Measurements from ENCODE around the gene ST3GAL5. TPM values are rescaled to one million over a fixed set of nuclear protein-coding genes. Genes with fewer than 3 reads are reported as not detected.
"Not testable (repeated sequence)": the region's sequence is repeated elsewhere in the genome, so short reads cannot be mapped to it uniquely, and the experiment has no call there.

Gene ST3GAL5
- total RNA-seq, 2 experiments from 2014 or later, result 6.2 to 7.3 TPM

DNA sequence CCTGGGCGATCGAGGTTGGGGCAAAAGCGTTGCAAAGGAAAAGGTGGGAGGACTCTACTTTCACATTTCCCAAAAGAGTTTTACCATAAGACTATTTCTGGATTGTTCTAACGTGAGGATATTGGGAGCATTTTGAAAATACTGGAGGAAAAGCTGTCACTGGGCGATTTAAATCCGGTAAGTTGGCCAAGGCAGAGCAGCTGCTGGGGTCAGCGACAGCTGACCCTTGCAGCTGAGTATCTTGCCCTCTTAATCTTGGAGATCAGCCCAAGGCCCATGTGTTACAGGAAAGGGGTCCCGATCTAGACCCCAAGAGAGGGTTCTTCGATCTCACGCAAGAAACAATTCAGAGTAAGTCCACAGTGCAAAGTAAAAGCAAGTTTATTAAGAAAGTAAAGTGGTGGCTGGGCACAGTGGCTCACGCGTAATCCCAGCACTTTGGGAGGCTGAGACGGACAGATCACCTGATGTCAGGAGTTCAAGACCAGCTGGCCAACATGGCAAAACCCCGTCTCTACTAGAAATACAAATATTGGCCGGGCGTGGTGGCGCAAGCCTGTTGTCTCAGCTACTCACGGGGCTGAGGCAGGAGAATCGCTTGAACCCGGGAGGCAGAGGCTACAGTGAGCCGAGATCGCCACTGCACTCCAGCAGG is 964 bp upstream of the ST3GAL5 start:
- peaks cover 2% of the 10 kb centered on the region for H3K9me3 Mint-ChIP-seq (ENCODE audit: low read depth)
- no peak for ATAC-seq

DNA sequence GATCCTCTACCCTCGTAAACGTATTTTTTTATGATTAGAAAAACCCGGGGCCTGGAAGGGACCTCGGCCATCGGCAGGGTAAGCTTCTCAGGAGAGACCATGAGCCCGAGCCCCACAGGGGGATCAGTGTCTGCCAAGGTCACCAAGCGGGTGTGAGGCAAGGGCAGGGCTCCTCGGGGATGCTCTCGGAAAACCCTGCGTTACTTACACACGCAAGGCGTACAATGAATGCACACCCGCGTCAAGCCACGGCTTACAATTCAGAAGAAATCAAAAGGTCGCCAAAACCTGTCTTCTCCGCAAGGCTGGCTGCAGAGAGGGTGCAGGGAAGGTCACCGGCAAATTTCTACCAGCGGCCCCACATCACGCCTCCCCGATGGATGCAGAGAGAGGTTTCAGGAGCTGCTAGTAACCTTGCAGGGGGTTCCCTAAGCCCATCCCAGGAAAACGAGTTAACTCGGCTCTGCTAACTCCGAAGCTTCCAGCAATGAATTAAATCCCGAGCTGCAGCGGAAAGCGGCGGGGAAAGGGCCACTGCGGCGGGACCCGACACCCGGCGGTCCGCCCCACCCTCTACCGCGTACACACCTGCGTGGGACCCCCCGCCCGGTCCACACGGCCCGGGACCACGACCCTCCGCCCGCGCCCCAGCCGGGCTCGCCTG is 638 bp downstream of the ST3GAL5 start:
- DNase-seq, result peak; percentile 59
- intact Hi-C loops (cut with DNase I, micrococcal nuclease), result loop anchor here (1.0 to 10.0 kb wide), 8 partner anchors 23 to 554 kb away; partner anchors contain the start of genes IMMT (in 2 of the 2), KDM3A (in 1 of the 2) and MRPL35 (in 1 of the 2)
- ChIA-PET CTCF (interaction anchor here (0.7 to 6.3 kb wide), 19 partner anchors 9 to 192 kb away, joined by 3 to 71 read pairs (median 5); no protein-coding TSS in a partner anchor), POLR2A (interaction anchor here (0.6 to 2.2 kb wide), 3 partner anchors 149 to 192 kb away, joined by 3 to 8 read pairs (median 5); no protein-coding TSS in a partner anchor)
- Mint-ChIP-seq H3K4me1 (peaks cover 46% of the 10 kb centered on the region), H3K36me3 (ENCODE audit: low read depth) (peaks cover 2% of the 10 kb centered on the region), H3K9me3 (ENCODE audit: low read depth) (no peaks in the 10 kb centered on the region), H3K4me3 (peak overlapping the region; percentile 72), H3K27ac (peak overlapping the region; percentile 70), H3K27me3 (no peaks in the 10 kb centered on the region)
- peak; percentile 12 for ATAC-seq

More for the DNA sequence above, 964 bp upstream of the ST3GAL5 start:
- peaks cover 1% of the 10 kb centered on the region for H3K36me3 Mint-ChIP-seq (ENCODE audit: low read depth)
- H3K27me3 Mint-ChIP-seq, result no peaks in the 10 kb centered on the region
- peaks cover 43% of the 10 kb centered on the region for H3K4me1 Mint-ChIP-seq
- ChIA-PET POLR2A (interaction anchor here (0.6 to 2.2 kb wide), 2 partner anchors 147 to 233 kb away, joined by 3 to 8 read pairs; no protein-coding TSS in a partner anchor), CTCF (interaction anchor here (0.6 to 6.3 kb wide), 18 partner anchors 10 to 539 kb away, joined by 3 to 71 read pairs (median 5); no protein-coding TSS in a partner anchor)
- intact Hi-C loops (cut with DNase I, micrococcal nuclease), result loop anchor here (1.0 to 10.0 kb wide), 12 partner anchors 36 to 674 kb away; partner anchors contain the start of genes IMMT (in 2 of the 2), CHMP3 (in 1 of the 2), KDM3A (in 1 of the 2) and MRPL35 (in 1 of the 2)
- H3K4me3 Mint-ChIP-seq, result peak overlapping the region; percentile 75
- H3K27ac Mint-ChIP-seq, result peak overlapping the region; percentile 75
- no peak for DNase-seq

DNA sequence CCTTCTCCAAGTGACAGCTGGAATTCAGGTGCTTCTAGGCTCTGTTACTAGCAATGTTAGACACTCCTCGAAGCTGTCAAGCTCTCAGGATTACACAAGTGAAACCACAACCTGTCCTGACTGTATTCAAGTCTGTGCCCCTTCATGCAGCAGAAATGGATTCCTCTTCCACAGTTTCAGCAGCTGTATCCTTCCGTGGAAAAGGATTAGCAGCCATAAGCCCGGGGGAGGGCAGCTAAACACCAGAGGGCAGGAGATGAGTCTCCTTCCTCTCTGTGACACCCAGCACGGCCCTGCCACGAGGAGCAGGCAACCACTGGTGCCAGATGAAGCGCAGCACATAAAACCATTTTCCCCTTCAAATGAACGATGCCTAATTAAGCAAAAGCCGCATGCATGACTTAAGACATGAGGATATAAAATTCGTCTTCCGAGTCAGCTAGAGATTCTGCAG is 1.2 kb downstream of the ST3GAL5 start:
- H3K27me3 Mint-ChIP-seq, result no peaks in the 10 kb centered on the region
- peak overlapping the region; percentile 72 for H3K4me3 Mint-ChIP-seq
- ChIA-PET CTCF (interaction anchor here (1.1 to 6.3 kb wide), 14 partner anchors 9 to 193 kb away, joined by 3 to 71 read pairs (median 5); no protein-coding TSS in a partner anchor), POLR2A (interaction anchor here (0.6 to 2.2 kb wide), 4 partner anchors 149 to 214 kb away, joined by 3 to 8 read pairs (median 4); no protein-coding TSS in a partner anchor)
- peaks cover 6% of the 10 kb centered on the region for H3K36me3 Mint-ChIP-seq (ENCODE audit: low read depth)
- peak; percentile 73 for DNase-seq
- intact Hi-C loops (cut with DNase I, micrococcal nuclease), result loop anchor here (1.0 to 10.0 kb wide), 10 partner anchors 22 to 555 kb away; partner anchors contain the start of genes IMMT (in 2 of the 2), C2orf68 (in 1 of the 2), KDM3A (in 1 of the 2) and MRPL35 (in 1 of the 2)
- H3K9me3 Mint-ChIP-seq (ENCODE audit: low read depth), result peaks cover 2% of the 10 kb centered on the region
- peak overlapping the region; percentile 70 for H3K27ac Mint-ChIP-seq
- peaks cover 46% of the 10 kb centered on the region for H3K4me1 Mint-ChIP-seq
- ATAC-seq, result peak; percentile 52

DNA sequence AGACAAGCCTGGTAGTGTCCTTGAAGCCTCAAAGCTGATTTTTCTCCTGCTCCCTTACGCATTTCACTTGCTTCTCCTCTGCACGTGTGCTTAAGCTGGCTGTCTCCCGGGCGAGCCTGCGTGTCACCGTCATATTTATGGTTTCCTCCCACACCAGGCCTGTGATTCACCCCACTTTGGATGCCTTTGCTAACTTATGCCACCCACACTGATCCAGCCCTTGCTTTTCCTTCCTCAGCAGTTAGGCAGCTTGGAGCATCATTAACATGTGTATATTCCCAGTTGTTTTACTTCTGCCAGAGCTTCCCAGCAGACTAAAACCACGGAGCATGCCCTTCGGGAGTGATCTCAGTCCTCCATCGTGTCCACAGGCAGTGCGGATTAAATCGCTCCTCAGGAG is 2.2 kb downstream of the ST3GAL5 start:
- Mint-ChIP-seq H3K9me3 (ENCODE audit: low read depth) (peaks cover 5% of the 10 kb centered on the region), H3K4me3 (peak overlapping the region; percentile 72), H3K27ac (no peak overlapping the region), H3K36me3 (ENCODE audit: low read depth) (peaks cover 11% of the 10 kb centered on the region), H3K4me1 (peaks cover 46% of the 10 kb centered on the region), H3K27me3 (no peaks in the 10 kb centered on the region)
- intact Hi-C loops (cut with DNase I, micrococcal nuclease), result loop anchor here (1.0 to 10.0 kb wide), 6 partner anchors 21 to 556 kb away; partner anchors contain the start of genes C2orf68 (in 1 of the 2), IMMT (in 1 of the 2), KDM3A (in 1 of the 2) and MRPL35 (in 1 of the 2)
- DNase-seq (peak; percentile 83), ATAC-seq (peak; percentile 55)
- CTCF ChIA-PET, result interaction anchor here (0.7 to 6.3 kb wide), 13 partner anchors 14 to 445 kb away, joined by 3 to 71 read pairs (median 4); no protein-coding TSS in a partner anchor
- POLR2A ChIA-PET, result interaction anchor here (0.7 kb wide), 1 partner anchor 215 kb away, joined by 3 read pairs; no protein-coding TSS in a partner anchor

DNA sequence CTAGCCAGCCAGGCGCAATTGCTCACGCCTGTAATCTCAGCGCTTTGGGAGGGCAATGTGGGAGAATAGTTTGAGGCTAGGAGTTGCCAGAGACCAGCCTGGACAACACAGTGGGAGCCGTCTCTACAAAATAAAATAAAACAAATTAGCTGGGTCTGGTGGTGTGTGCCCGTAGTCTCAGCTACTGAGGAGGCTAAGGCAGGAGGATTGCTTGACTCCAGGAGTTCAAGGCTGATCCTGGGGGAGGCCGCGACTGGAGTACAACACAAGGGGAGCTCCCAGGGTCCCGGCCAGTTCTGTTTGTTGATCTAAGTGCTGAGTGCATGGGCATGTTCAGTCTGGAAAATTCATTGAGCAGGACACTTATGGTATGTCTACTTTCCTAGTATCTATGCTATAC is 2.6 kb downstream of the ST3GAL5 start:
- peaks cover 16% of the 10 kb centered on the region for H3K36me3 Mint-ChIP-seq (ENCODE audit: low read depth)
- intact Hi-C loops (cut with DNase I, micrococcal nuclease), result loop anchor here (1.0 to 10.0 kb wide), 6 partner anchors 21 to 556 kb away; partner anchors contain the start of genes C2orf68 (in 1 of the 2), IMMT (in 1 of the 2), KDM3A (in 1 of the 2) and MRPL35 (in 1 of the 2)
- no peaks in the 10 kb centered on the region for H3K27me3 Mint-ChIP-seq
- peaks cover 46% of the 10 kb centered on the region for H3K4me1 Mint-ChIP-seq
- ATAC-seq (no peak), DNase-seq (no peak)
- POLR2A ChIA-PET, result no interaction called here
- no peak overlapping the region for H3K27ac Mint-ChIP-seq
- H3K4me3 Mint-ChIP-seq, result no peak overlapping the region
- H3K9me3 Mint-ChIP-seq (ENCODE audit: low read depth), result peaks cover 10% of the 10 kb centered on the region
- CTCF ChIA-PET, result interaction anchor here (0.6 to 6.3 kb wide), 14 partner anchors 13 to 444 kb away, joined by 3 to 71 read pairs (median 4); no protein-coding TSS in a partner anchor

DNA sequence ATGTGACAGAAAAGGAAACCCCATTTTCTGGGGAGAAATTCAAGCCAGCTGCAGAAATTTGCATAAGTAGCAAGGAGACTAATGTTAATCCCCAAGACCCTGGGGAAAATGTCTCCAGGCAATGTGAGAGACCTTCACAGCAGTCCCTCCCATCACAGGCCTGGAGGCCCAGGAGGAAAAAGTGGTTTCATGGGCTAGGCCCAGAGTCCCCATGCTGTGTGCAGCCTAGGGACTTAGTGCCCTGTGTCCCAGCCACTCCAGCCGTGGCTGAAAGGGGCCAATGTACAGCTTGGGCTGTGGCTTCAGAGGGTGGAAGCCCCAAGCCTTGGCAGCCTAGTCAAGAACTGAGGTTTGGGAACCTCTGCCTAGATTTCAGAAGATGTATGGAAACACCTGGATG is 7.0 kb downstream of the ST3GAL5 start:
- Mint-ChIP-seq H3K36me3 (ENCODE audit: low read depth) (peaks cover 20% of the 10 kb centered on the region), H3K9me3 (ENCODE audit: low read depth) (peaks cover 12% of the 10 kb centered on the region), H3K4me1 (peaks cover 43% of the 10 kb centered on the region)
- intact Hi-C loops (cut with DNase I, micrococcal nuclease), result loop anchor here in 1 of 2 experiments (10.0 kb wide), 1 partner anchor 313 kb away; the partner anchor contains the start of genes IMMT and MRPL35
- POLR2A ChIA-PET, DNase-seq, H3K4me3 Mint-ChIP-seq, H3K27me3 Mint-ChIP-seq, H3K27ac Mint-ChIP-seq, ATAC-seq: not testable (repeated sequence)
- CTCF ChIA-PET, result interaction anchor here (0.6 to 1.5 kb wide), 2 partner anchors 54 to 188 kb away, joined by 3 to 6 read pairs; no protein-coding TSS in a partner anchor

DNA sequence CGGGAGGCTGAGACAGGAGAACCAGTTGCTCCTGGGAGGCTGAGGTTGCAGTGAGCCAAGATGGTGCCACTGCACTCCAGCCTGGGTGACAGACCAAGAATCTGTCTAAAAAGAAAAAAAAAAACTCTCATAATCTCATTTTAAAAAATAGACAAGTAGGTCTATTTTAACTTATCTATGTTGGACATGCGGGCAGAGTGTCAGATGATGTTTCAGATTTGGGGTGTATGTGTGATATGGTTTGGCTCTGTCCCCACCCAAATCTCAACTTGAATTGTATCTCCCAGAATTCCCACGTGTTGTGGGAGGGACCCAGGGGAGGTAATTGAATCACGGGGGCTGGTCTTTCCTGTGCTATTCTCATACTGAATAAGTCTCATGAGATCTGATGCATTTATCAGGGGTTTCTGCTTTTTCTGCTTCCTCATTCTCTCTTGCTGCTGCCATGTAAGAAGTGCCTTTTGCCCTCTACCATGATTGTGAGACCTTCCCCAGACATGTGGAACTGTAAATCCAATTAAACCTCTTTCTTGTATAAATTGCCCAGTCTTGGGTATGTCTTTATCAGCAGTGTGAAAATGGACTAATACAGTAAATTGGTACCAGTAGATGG is 8.0 kb downstream of the ST3GAL5 start:
- CTCF ChIA-PET, POLR2A ChIA-PET, H3K27ac Mint-ChIP-seq, H3K27me3 Mint-ChIP-seq, ATAC-seq, DNase-seq, H3K4me3 Mint-ChIP-seq: not testable (repeated sequence)
- Mint-ChIP-seq H3K9me3 (ENCODE audit: low read depth) (peaks cover 12% of the 10 kb centered on the region), H3K4me1 (peaks cover 36% of the 10 kb centered on the region), H3K36me3 (ENCODE audit: low read depth) (peaks cover 20% of the 10 kb centered on the region)
- intact Hi-C loops (cut with DNase I, micrococcal nuclease), result loop anchor here in 1 of 2 experiments (10.0 kb wide), 1 partner anchor 314 kb away; the partner anchor contains the start of genes IMMT and MRPL35

DNA sequence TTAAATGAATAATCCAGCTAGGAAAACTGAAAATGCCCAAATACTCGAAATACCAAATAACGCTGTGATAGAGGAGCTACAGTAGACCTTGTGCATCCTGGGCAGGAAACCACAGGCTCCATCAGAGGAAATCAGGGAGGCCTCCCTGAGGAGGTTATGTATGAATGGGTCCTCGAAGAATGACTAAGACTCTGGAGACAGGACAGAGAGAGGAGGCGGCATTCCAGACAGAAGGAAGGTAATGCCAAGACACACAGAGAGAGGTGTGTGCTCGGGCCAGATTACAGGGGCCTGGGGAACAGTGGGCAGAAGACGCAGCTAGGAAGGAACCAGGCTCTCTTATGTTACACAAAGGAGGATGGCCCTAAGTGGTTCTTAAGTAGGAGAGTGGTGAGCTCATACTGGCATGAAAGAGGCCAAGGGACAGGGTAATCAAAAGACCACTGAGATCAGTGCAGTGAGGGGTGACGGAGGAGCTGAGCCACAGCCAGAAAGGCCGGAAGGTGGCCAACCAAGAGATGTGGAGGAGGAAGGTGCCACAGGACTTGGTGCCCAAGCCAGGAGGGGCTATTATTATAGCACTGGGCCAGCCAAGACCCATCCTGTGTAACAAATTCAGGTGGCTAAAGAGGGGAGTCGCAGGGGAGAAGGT is 9.9 kb downstream of the ST3GAL5 start:
- H3K27ac Mint-ChIP-seq, result peak overlapping the region; percentile 27

DNA sequence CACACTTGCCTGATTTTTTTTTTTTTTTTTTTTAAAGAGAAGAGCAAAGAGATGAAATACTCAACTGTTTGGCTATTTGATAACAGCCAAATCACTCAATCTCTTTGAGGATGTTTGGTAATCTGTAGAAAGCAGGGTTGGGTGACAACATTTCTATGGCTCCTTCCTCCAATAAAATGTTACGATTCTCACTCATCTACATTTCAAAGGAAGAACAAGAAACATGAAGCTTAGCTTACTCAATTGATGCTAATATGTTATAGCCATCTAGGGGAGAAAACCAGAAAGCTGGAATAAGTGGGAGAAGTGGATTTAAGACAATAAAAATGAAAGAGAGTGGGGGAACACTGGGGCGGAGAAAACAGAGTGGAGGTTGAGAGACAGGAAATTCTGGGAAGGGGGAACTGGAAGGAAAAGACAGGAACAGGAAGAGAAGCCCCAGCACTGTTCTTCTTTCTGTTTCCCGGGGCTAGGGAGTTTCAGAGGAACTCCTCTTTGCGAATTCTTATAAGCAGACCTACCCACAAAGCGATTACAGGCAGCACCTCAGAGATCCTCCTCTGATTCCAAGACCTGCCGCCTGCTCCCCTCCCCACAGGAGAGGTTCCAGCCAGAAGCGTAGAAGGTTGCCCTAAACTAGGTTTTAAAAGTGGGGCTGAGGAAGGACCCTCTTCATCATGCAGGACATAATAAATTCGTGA is 13.3 kb downstream of the ST3GAL5 start:
- no peaks in the 10 kb centered on the region for H3K36me3 Mint-ChIP-seq (ENCODE audit: low read depth)
- intact Hi-C loops (cut with DNase I, micrococcal nuclease), result no loop called here
- no peak overlapping the region for H3K27ac Mint-ChIP-seq
- POLR2A ChIA-PET, result interaction anchor here (0.6 to 0.7 kb wide), 2 partner anchors 22 to 135 kb away, joined by 3 to 5 read pairs; no protein-coding TSS in a partner anchor
- no peaks in the 10 kb centered on the region for H3K9me3 Mint-ChIP-seq (ENCODE audit: low read depth)
- H3K4me1 Mint-ChIP-seq, result peaks cover 41% of the 10 kb centered on the region
- CTCF ChIA-PET, result interaction anchor here (1.5 kb wide), 1 partner anchor 46 kb away, joined by 3 read pairs; no protein-coding TSS in a partner anchor
- no peaks in the 10 kb centered on the region for H3K27me3 Mint-ChIP-seq
- H3K4me3 Mint-ChIP-seq, result no peak overlapping the region
- DNase-seq, result no peak
- ATAC-seq, result no peak

More for the DNA sequence above, 9.9 kb downstream of the ST3GAL5 start:
- CTCF ChIA-PET, result interaction anchor here (0.6 to 2.5 kb wide), 9 partner anchors 9 to 909 kb away, joined by 3 to 13 read pairs (median 5); partner anchors contain the start of gene ST3GAL5
- POLR2A ChIA-PET, result no interaction called here
- Mint-ChIP-seq H3K36me3 (ENCODE audit: low read depth) (peaks cover 20% of the 10 kb centered on the region), H3K4me3 (no peak overlapping the region), H3K9me3 (ENCODE audit: low read depth) (peaks cover 12% of the 10 kb centered on the region), H3K4me1 (peaks cover 34% of the 10 kb centered on the region), H3K27me3 (no peaks in the 10 kb centered on the region)
- ATAC-seq, result no peak
- DNase-seq, result no peak
- intact Hi-C loops (cut with DNase I, micrococcal nuclease), result no loop called here
